Naive thymus-derived CD4-positive, alpha-beta T cell (primary cell): ENCODE results near the gene ACSS1. TPM values are rescaled to one million over a fixed set of nuclear protein-coding genes. Genes with fewer than 3 reads are reported as not detected.

Experiments used
- ATAC-seq: fragments of 150-1000 bp; cut with Tn5 transposase; 2 replicates; pipeline ENCODE4 v1.10.0; 2021; ENCODE audit warnings: mild to moderate bottlenecking, moderate library complexity
- CTCF ChIA-PET: fragments of 350-600 bp; sonication (Branson Sonifier 250); formaldehyde crosslinking; loops from one replicate; lab custom pipeline; 2021; ENCODE audit warnings: antibody characterized with exemption; lab: Charles Lee
- POLR2A ChIA-PET: fragments of 350-600 bp; sonication (Branson Sonifier 250); formaldehyde crosslinking; loops from one replicate; lab custom pipeline; 2021; ENCODE audit warnings: antibody characterized with exemption, inconsistent platforms; lab: Charles Lee
- DNase-seq, 9 donors: peaks; one replicate each; pipeline versions ENCODE4 v3.0.0 to v3.0.0-alpha.2; 2020 to 2022; ENCODE audit warnings: mixed read lengths in 1 of 9
- H3K27ac ChIP-seq: one replicate; pipeline ENCODE4 v1.7.0; 2013; ENCODE audit warnings: mild to moderate bottlenecking, low read depth, low read length, moderate library complexity
- H3K27me3 ChIP-seq, 2 donors: one replicate each; pipeline ENCODE4 v1.7.0; 2013; ENCODE audit warnings: low read length in 2 of 2, mild to moderate bottlenecking in 2 of 2, moderate library complexity in 2 of 2; ENCODE audit not compliant: control insufficient read depth in 2 of 2, insufficient read depth in 2 of 2
- H3K36me3 ChIP-seq, 3 experiments: 1 replicate in 2 of 3; 2 replicates in 1 of 3; pipeline ENCODE4 v1.7.0; 2013; ENCODE audit warnings: low read length in 3 of 3, mild to moderate bottlenecking in 3 of 3, moderate library complexity in 1 of 3; ENCODE audit not compliant: insufficient read depth in 3 of 3, control insufficient read depth in 2 of 3
- H3K4me1 ChIP-seq, 2 donors: one replicate each; pipeline ENCODE4 v1.7.0; 2013; ENCODE audit warnings: low read length in 2 of 2, mild to moderate bottlenecking in 2 of 2, moderate library complexity in 1 of 2; ENCODE audit not compliant: control insufficient read depth in 2 of 2, insufficient read depth in 2 of 2
- H3K4me3 ChIP-seq: 2 replicates; pipeline ENCODE4 v1.7.0; 2013; ENCODE audit warnings: mild to moderate bottlenecking, low read length
- H3K9me3 ChIP-seq, 3 experiments: 1 replicate in 2 of 3; 2 replicates in 1 of 3; pipeline ENCODE4 v1.7.0; 2013; ENCODE audit warnings: low read length in 3 of 3; ENCODE audit not compliant: control insufficient read depth in 2 of 3
- H3K27ac Mint-ChIP-seq, 9 donors: one replicate each; pipeline ENCODE4 v1.8.0; 2020 to 2022; ENCODE audit warnings: mixed read lengths in 9 of 9, mild to moderate bottlenecking in 8 of 9, moderate library complexity in 5 of 9, inconsistent platforms in 2 of 9
- H3K27me3 Mint-ChIP-seq, 5 donors: one replicate each; pipeline ENCODE4 v1.8.0; 2021 to 2022; ENCODE audit warnings: mixed read lengths in 5 of 5, mild to moderate bottlenecking in 1 of 5
- H3K36me3 Mint-ChIP-seq, 5 donors: one replicate each; pipeline ENCODE4 v1.8.0; 2020 to 2022; ENCODE audit warnings: mixed read lengths in 5 of 5, mild to moderate bottlenecking in 3 of 5, inconsistent platforms in 1 of 5
- H3K4me1 Mint-ChIP-seq, 7 donors: one replicate each; pipeline ENCODE4 v1.8.0; 2020 to 2022; ENCODE audit warnings: mixed read lengths in 7 of 7, mild to moderate bottlenecking in 3 of 7, inconsistent platforms in 1 of 7
- H3K4me3 Mint-ChIP-seq, 10 donors: one replicate each; pipeline ENCODE4 v1.8.0; 2020 to 2022; ENCODE audit warnings: mild to moderate bottlenecking in 10 of 10, mixed read lengths in 10 of 10, moderate library complexity in 6 of 10, inconsistent platforms in 2 of 10
- H3K9me3 Mint-ChIP-seq, 11 donors: one replicate each; pipeline ENCODE4 v1.8.0; 2020 to 2022; ENCODE audit warnings: mixed read lengths in 11 of 11, mild to moderate bottlenecking in 4 of 11, inconsistent platforms in 1 of 11, moderate library complexity in 1 of 11
- intact Hi-C, 2 donors: fragments of 100-400 bp; cut with micrococcal nuclease; formaldehyde crosslinking; loops; one replicate each; pipeline ENCODE4 v1.15.1; 2023
- polyA plus RNA-seq, 2 donors: library from polyadenylated mRNA; unstranded; fragments of 300-500 nt; fragmentation: Illumina TruSeq; gene quantifications; one replicate each; pipeline ENCODE4 v1.2.3, GENCODE V29; 2021
- total RNA-seq, 6 experiments: library from RNA in 5 of 6; stranded (reverse) in 5 of 6; gene quantifications; 1 replicate in 5 of 6; 2 replicates in 1 of 6; pipeline ENCODE4 v1.2.3 and lab custom pipeline; 2021 to 2026

Gene ACSS1
- total and polyA plus RNA-seq, 7 experiments from 2014 or later, result 33.1 to 51.7 (median 39.7) TPM

DNA sequence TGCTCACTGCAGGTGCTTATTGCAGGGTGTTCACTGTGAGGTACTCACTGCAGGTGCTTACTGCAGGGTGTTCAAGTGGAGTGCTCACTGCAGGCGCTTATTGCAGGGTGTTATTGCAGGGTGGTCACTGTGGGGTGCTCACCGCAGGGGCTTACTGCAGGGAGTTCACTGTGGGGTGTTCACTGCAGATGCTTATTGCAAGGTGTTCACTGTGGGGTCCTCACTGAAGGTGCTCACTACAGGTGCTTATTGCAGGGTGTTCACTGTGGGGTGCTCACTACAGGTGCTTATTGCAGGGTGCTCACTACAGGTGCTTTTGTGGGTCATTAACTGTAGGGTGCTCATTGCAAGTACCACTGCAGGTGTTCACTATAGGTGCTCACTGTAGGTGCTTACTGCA is 85.6 kb downstream of the ACSS1 start:
- Mint-ChIP-seq H3K4me3 (no peak overlapping the region), H3K36me3 (peaks cover 26 to 81% (median 53%) of the 10 kb centered on the region in 5 donors), H3K9me3 (peaks cover 0 to 18% (median 6%) of the 10 kb centered on the region in 11 donors), H3K27ac (no peak overlapping the region), H3K4me1 (peaks cover 0 to 12% (median 7%) of the 10 kb centered on the region in 7 donors), H3K27me3 (no peaks in the 10 kb centered on the region)
- DNase-seq (no peak), ATAC-seq (no peak)
- Histone ChIP-seq H3K9me3 (no peaks in the 10 kb centered on the region), H3K4me1 (no peaks in the 10 kb centered on the region), H3K4me3 (no peak overlapping the region), H3K36me3 (peaks cover 26 to 77% (median 57%) of the 10 kb centered on the region in 3 experiments), H3K27ac (no peak overlapping the region), H3K27me3 (no peaks in the 10 kb centered on the region)
- POLR2A ChIA-PET, result no interaction called here
- CTCF ChIA-PET, result no interaction called here
- intact Hi-C loops, result no loop called here

DNA sequence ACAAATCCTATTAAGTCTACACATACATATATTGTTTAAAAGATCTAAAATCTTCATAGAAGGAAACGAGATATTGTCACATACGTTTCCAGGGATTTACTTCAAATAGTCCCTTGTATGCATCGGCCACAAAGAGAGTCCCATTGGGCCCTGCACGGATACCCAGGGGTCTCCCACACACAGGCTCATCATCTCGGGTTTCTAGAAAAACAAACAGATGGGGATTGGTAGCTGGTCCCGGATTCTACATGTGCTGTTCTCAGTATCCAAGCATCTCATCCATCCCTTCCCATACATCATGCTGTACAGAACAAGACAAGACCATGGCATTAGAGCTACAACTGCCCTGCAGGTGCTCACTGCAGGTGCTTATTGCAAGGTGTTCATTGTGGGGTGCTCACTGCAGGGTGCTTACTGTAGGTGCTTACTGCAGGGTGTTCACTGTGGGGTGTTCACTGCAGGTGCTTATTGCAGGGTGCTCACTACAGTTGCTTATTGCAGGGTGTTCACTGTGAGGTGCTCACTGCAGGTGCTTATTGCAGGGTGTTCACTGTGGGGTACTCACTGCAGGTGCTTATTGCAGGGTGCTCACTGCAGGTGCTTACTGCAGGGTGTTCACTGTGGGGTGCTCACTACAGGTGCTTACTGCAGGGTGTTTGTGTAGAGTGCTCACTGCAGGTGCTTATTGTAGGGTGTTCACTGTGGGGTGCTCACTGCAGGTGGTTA is 86.4 kb downstream of the ACSS1 start:
- no peaks in the 10 kb centered on the region for H3K4me1 ChIP-seq
- POLR2A ChIA-PET, result no interaction called here
- peaks cover 21 to 75% (median 46%) of the 10 kb centered on the region in 5 donors for H3K36me3 Mint-ChIP-seq
- no peak overlapping the region for H3K4me3 ChIP-seq
- H3K27ac ChIP-seq, result no peak overlapping the region
- H3K27ac Mint-ChIP-seq, result peak overlapping the region in 1 of 9 donors; percentile 29
- peaks cover 0 to 13% (median 4%) of the 10 kb centered on the region in 11 donors for H3K9me3 Mint-ChIP-seq
- H3K27me3 ChIP-seq, result no peaks in the 10 kb centered on the region
- H3K27me3 Mint-ChIP-seq, result no peaks in the 10 kb centered on the region
- no peak for DNase-seq
- CTCF ChIA-PET, result no interaction called here
- ATAC-seq, result no peak
- no peaks in the 10 kb centered on the region for H3K9me3 ChIP-seq
- intact Hi-C loops, result no loop called here
- no peak overlapping the region for H3K4me3 Mint-ChIP-seq
- peaks cover 26 to 75% (median 50%) of the 10 kb centered on the region in 3 experiments for H3K36me3 ChIP-seq
- peaks cover 0 to 12% (median 7%) of the 10 kb centered on the region in 7 donors for H3K4me1 Mint-ChIP-seq

- CTCF ChIA-PET, result no interaction called here
- peaks cover 0 to 5% (median 2%) of the 10 kb centered on the region in 11 donors for H3K9me3 Mint-ChIP-seq
- peaks cover 0 to 8% (median 7%) of the 10 kb centered on the region in 7 donors for H3K4me1 Mint-ChIP-seq
- H3K36me3 ChIP-seq, result peaks cover 29 to 79% (median 46%) of the 10 kb centered on the region in 3 experiments
- peaks cover 16 to 75% (median 46%) of the 10 kb centered on the region in 5 donors for H3K36me3 Mint-ChIP-seq
- no peak overlapping the region for H3K27ac ChIP-seq
- H3K9me3 ChIP-seq, result no peaks in the 10 kb centered on the region
- ATAC-seq (no peak), DNase-seq (no peak)
- peak overlapping the region in 1 of 9 donors; percentile 77 for H3K27ac Mint-ChIP-seq
- no peak overlapping the region for H3K4me3 Mint-ChIP-seq
- H3K27me3 Mint-ChIP-seq, result no peaks in the 10 kb centered on the region
- H3K4me3 ChIP-seq, result no peak overlapping the region
- no peaks in the 10 kb centered on the region for H3K27me3 ChIP-seq
- intact Hi-C loops, result no loop called here
- no peaks in the 10 kb centered on the region for H3K4me1 ChIP-seq
- POLR2A ChIA-PET, result no interaction called here
Measured at GRCh38 chr20:24970754-24971153, 87.2 kb downstream of the ACSS1 start.

- ATAC-seq, result no peak
- Mint-ChIP-seq H3K27ac (peak overlapping the region in 1 of 9 donors; percentile 55), H3K36me3 (peaks cover 12 to 75% (median 43%) of the 10 kb centered on the region in 5 donors), H3K9me3 (no peaks in the 10 kb centered on the region), H3K27me3 (no peaks in the 10 kb centered on the region), H3K4me3 (no peak overlapping the region), H3K4me1 (peaks cover 0 to 12% (median 7%) of the 10 kb centered on the region in 7 donors)
- no peaks in the 10 kb centered on the region for H3K9me3 ChIP-seq
- H3K27me3 ChIP-seq, result no peaks in the 10 kb centered on the region
- DNase-seq, result no peak
- CTCF ChIA-PET, result interaction anchor here (0.9 kb wide), 1 partner anchor 24 kb away, joined by 3 read pairs; no protein-coding TSS in a partner anchor
- no peak overlapping the region for H3K27ac ChIP-seq
- H3K36me3 ChIP-seq, result peaks cover 29 to 85% (median 46%) of the 10 kb centered on the region in 3 experiments
- peaks cover 0 to 4% of the 10 kb centered on the region in 2 donors for H3K4me1 ChIP-seq
- intact Hi-C loops, result no loop called here
- H3K4me3 ChIP-seq, result no peak overlapping the region
- POLR2A ChIA-PET, result no interaction called here
Measured at GRCh38 chr20:24970030-24970553, 87.8 kb downstream of the ACSS1 start.

DNA sequence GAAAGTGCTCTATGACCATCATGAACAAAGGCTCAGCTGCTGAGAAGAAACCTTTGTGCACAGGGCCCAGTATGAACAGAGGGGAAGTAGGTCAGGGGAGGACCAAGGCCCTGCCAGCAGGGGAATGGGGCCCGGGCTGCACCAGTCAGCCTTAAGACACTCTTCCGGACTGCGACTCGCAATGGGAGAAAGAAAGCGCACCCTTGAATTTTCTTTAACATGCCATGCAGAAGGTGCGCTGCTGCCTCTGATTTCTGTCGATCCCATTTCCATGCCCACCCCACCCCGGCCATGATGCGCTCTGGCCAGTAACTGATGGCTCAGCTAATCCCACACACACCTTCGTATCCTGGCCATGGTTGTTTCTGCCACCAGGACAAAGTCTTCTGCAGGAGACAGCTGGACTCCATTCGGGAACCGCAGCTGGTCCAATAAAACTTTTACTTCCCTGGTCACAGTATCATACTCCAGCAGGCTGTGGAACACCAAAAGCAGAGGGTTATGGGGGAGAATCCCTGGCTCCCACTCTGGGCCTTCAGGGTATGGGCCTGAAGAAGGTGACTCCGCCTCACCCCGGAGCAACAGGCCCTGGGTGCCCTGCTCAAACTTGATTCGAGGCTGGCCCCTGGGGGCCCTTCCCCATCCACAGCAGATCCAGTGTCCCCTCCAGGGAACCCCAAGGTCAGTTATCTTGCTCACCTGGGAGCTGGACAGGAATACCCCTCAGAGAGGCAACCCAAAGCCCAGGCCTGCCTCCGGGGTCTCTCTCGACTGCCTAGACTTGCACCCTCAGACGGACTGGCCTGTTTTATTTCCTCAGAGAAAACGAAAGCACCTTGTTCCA is 88.5 kb downstream of the ACSS1 start:
- DNase-seq, result no peak
- Mint-ChIP-seq H3K9me3 (no peaks in the 10 kb centered on the region), H3K27me3 (no peaks in the 10 kb centered on the region), H3K36me3 (peaks cover 12 to 76% (median 36%) of the 10 kb centered on the region in 5 donors), H3K27ac (no peak overlapping the region), H3K4me3 (no peak overlapping the region), H3K4me1 (peaks cover 0 to 13% (median 7%) of the 10 kb centered on the region in 7 donors)
- CTCF ChIA-PET, result interaction anchor here (0.9 kb wide), 1 partner anchor 25 kb away, joined by 3 read pairs; no protein-coding TSS in a partner anchor
- Histone ChIP-seq H3K36me3 (peaks cover 29 to 92% (median 46%) of the 10 kb centered on the region in 3 experiments), H3K27ac (no peak overlapping the region), H3K27me3 (no peaks in the 10 kb centered on the region), H3K9me3 (no peaks in the 10 kb centered on the region), H3K4me3 (no peak overlapping the region), H3K4me1 (peaks cover 0 to 10% of the 10 kb centered on the region in 2 donors)
- POLR2A ChIA-PET, result no interaction called here
- intact Hi-C loops, result no loop called here
- no peak for ATAC-seq

DNA sequence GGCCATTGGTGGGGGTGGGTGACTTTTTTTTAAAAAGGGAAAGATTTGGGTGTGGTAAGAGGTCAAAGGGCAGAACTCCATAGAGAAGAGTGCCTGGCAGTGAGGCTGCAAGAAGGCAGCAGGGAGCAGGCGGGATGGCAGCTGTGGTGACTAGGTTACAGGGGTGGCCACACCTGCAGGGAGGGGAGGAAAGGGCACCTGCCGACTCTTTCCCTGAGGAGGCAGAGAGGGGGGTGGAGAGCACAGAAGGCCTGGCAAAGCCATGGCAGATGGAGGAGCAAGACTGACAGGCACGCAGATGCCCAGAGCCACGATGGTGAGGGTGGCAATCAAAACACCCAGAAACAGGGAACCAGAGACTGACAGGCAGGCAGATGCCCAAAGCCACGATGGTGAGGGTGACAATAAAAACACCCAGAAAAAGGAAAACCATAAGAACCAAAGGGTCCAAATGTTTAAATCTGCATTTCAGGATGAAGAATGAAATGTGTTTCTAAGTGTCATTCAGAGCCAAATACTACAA is 89.6 kb downstream of the ACSS1 start:
- Mint-ChIP-seq H3K27me3 (no peaks in the 10 kb centered on the region), H3K27ac (peak overlapping the region in 4 of 9 donors; percentile 14 to 83 (median 33)), H3K4me3 (no peak overlapping the region), H3K36me3 (peaks cover 9 to 73% (median 33%) of the 10 kb centered on the region in 5 donors), H3K4me1 (peaks cover 0 to 13% (median 7%) of the 10 kb centered on the region in 7 donors), H3K9me3 (no peaks in the 10 kb centered on the region)
- H3K36me3 ChIP-seq, result peaks cover 21 to 96% (median 45%) of the 10 kb centered on the region in 3 experiments
- H3K9me3 ChIP-seq, result no peaks in the 10 kb centered on the region
- no peak for ATAC-seq
- CTCF ChIA-PET, result no interaction called here
- intact Hi-C loops, result no loop called here
- DNase-seq, result no peak
- H3K4me1 ChIP-seq, result peaks cover 0 to 21% of the 10 kb centered on the region in 2 donors
- POLR2A ChIA-PET, result no interaction called here
- H3K27ac ChIP-seq, result no peak overlapping the region
- H3K27me3 ChIP-seq, result no peaks in the 10 kb centered on the region
- no peak overlapping the region for H3K4me3 ChIP-seq
